Neural cell (in vitro differentiated cells): ENCODE data around the gene ZNF784. TPM values are rescaled to one million over a fixed set of nuclear protein-coding genes. Genes with fewer than 3 reads are reported as not detected.

ENCODE experiments used
- H2AFZ ChIP-seq: fragments of 200-600, 300-800 bp; sonication (generic), shearing (Covaris generic); 2 replicates; pipeline ENCODE4 v1.6.0; 2014; ENCODE audit warnings: low read depth, mild to moderate bottlenecking, antibody characterized with exemption, low read length, moderate library complexity
- H3F3A ChIP-seq: fragments of 200-600 bp; shearing (Covaris generic); 2 replicates; pipeline ENCODE4 v1.6.1; 2016; ENCODE audit warnings: mild to moderate bottlenecking, moderate library complexity, mixed read lengths, antibody characterized with exemption, low read length; ENCODE audit not compliant: insufficient read depth, poor library complexity, severe bottlenecking
- H3K27ac ChIP-seq: fragments of 200-600, 300-800 bp; sonication (generic), shearing (Covaris generic); 2 replicates; pipeline ENCODE4 v1.5.1; 2014; ENCODE audit warnings: mild to moderate bottlenecking, low read length, moderate library complexity
- H3K27me3 ChIP-seq: fragments of 300-800, 200-600 bp; sonication (generic), shearing (Covaris generic); 2 replicates; pipeline ENCODE4 v1.6.0; 2014; ENCODE audit warnings: mild to moderate bottlenecking, low read depth, low read length, moderate library complexity; ENCODE audit not compliant: insufficient read depth
- H3K36me3 ChIP-seq: fragments of 300-800, 200-600 bp; sonication (generic), shearing (Covaris generic); 2 replicates; pipeline ENCODE4 v1.5.1; 2014; ENCODE audit warnings: mild to moderate bottlenecking, antibody characterized with exemption, low read length, moderate library complexity; ENCODE audit not compliant: insufficient read depth
- H3K4me2 ChIP-seq: fragments of 300-800, 200-600 bp; sonication (generic), shearing (Covaris generic); 2 replicates; pipeline ENCODE4 v1.6.0; 2014; ENCODE audit warnings: mild to moderate bottlenecking, low read length
- H3K4me3 ChIP-seq: fragments of 300-800, 200-600 bp; sonication (generic), shearing (Covaris generic); 2 replicates; pipeline ENCODE4 v1.5.1; 2014; ENCODE audit warnings: mild to moderate bottlenecking, low read length, moderate library complexity
- H3K79me2 ChIP-seq: fragments of 200-600 bp; shearing (Covaris generic); replicated peaks from 2 replicates; pipeline ENCODE4 v1.6.0; 2014; ENCODE audit warnings: mild to moderate bottlenecking, low read length, moderate library complexity; ENCODE audit not compliant: insufficient read depth
- H3K9ac ChIP-seq: fragments of 300-800, 200-600 bp; sonication (generic), shearing (Covaris generic); 2 replicates; pipeline ENCODE4 v1.6.1; 2016; ENCODE audit warnings: mild to moderate bottlenecking, low read length, mixed read lengths
- H3K9me2 ChIP-seq: fragments of 200-600 bp; shearing (Covaris generic); 2 replicates; pipeline ENCODE4 v1.6.1; 2016; ENCODE audit warnings: mild to moderate bottlenecking, low read length, mixed read lengths; ENCODE audit not compliant: insufficient read depth
- H3K9me3 ChIP-seq: fragments of 200-600, 300-800 bp; sonication (generic), shearing (Covaris generic); 2 replicates; pipeline ENCODE4 v1.6.1; 2016; ENCODE audit warnings: mild to moderate bottlenecking, mixed run types, low read length, moderate library complexity, mixed read lengths
- H4K20me1 ChIP-seq: fragments of 200-600 bp; shearing (Covaris generic); 2 replicates; pipeline ENCODE4 v1.6.1; 2016; ENCODE audit warnings: mild to moderate bottlenecking, mixed run types; ENCODE audit not compliant: insufficient read depth
- EP300 ChIP-seq: fragments of 450-650 bp; conservative IDR thresholded peaks from 2 replicates; pipeline ENCODE4 v1.6.1; 2014; ENCODE audit warnings: antibody characterized with exemption, mild to moderate bottlenecking, moderate library complexity; ENCODE audit not compliant: poor library complexity, severe bottlenecking
- EZH2 ChIP-seq: fragments of 200-600, 300-800 bp; shearing (Covaris generic), sonication (generic); IDR thresholded peaks from 2 replicates; pipeline ENCODE4 v1.6.1; 2014; ENCODE audit warnings: antibody characterized with exemption, low read length, borderline replicate concordance, mild to moderate bottlenecking; ENCODE audit not compliant: insufficient read depth, poor library complexity, severe bottlenecking
- MXI1 ChIP-seq: fragments of 450-650 bp; conservative IDR thresholded peaks from 2 replicates; pipeline ENCODE4 v1.6.1; 2014; ENCODE audit warnings: antibody characterized with exemption, mild to moderate bottlenecking; ENCODE audit not compliant: poor library complexity, severe bottlenecking
- RAD21 ChIP-seq: fragments of 450-650 bp; conservative IDR thresholded peaks from 2 replicates; pipeline ENCODE4 v1.6.1; 2014; ENCODE audit warnings: antibody characterized with exemption, mild to moderate bottlenecking, moderate library complexity
- SMC3 ChIP-seq: fragments of 450-650 bp; conservative IDR thresholded peaks from 2 replicates; pipeline ENCODE4 v1.6.1; 2014; ENCODE audit warnings: antibody characterized with exemption, mild to moderate bottlenecking, moderate library complexity; ENCODE audit not compliant: poor library complexity
- TAF1 ChIP-seq: IDR thresholded peaks from 2 replicates; pipeline ENCODE4 v1.6.1; 2012; ENCODE audit warnings: low read depth
- polyA plus RNA-seq: library from polyadenylated mRNA; depleted of rRNA; stranded (reverse); fragments of >200 nt; gene quantifications from 2 replicates; pipeline ENCODE4 v1.2.3, GENCODE V29; 2014
- TF ChIP-seq, protein P1 (sequence below): IDR thresholded peaks from 2 replicates; pipeline ENCODE4 v1.6.1; 2012; ENCODE audit warnings: borderline replicate concordance

ZNF784 gene
- polyA plus RNA-seq, 1 donor from 2014 or later = 10.3 TPM

- H3F3A ChIP-seq = no peaks in the 10 kb centered on the region
- H3K27ac ChIP-seq = no peak overlapping the region
- no peak overlapping the region for H3K4me2 ChIP-seq
- H3K36me3 ChIP-seq = no peaks in the 10 kb centered on the region
- H2AFZ ChIP-seq = no peak overlapping the region
- no peaks in the 10 kb centered on the region for H3K9me3 ChIP-seq
- no peak overlapping the region for H3K4me3 ChIP-seq
- H3K9me2 ChIP-seq = no peaks in the 10 kb centered on the region
- no peaks in the 10 kb centered on the region for H3K79me2 ChIP-seq
- H3K9ac ChIP-seq = no peak overlapping the region
- TF ChIP-seq EZH2 (no peak), RAD21 (no peak), EP300 (no peak), MXI1 (no peak), TAF1 (no peak), SMC3 (no peak)
- TF ChIP-seq, protein P1, sequence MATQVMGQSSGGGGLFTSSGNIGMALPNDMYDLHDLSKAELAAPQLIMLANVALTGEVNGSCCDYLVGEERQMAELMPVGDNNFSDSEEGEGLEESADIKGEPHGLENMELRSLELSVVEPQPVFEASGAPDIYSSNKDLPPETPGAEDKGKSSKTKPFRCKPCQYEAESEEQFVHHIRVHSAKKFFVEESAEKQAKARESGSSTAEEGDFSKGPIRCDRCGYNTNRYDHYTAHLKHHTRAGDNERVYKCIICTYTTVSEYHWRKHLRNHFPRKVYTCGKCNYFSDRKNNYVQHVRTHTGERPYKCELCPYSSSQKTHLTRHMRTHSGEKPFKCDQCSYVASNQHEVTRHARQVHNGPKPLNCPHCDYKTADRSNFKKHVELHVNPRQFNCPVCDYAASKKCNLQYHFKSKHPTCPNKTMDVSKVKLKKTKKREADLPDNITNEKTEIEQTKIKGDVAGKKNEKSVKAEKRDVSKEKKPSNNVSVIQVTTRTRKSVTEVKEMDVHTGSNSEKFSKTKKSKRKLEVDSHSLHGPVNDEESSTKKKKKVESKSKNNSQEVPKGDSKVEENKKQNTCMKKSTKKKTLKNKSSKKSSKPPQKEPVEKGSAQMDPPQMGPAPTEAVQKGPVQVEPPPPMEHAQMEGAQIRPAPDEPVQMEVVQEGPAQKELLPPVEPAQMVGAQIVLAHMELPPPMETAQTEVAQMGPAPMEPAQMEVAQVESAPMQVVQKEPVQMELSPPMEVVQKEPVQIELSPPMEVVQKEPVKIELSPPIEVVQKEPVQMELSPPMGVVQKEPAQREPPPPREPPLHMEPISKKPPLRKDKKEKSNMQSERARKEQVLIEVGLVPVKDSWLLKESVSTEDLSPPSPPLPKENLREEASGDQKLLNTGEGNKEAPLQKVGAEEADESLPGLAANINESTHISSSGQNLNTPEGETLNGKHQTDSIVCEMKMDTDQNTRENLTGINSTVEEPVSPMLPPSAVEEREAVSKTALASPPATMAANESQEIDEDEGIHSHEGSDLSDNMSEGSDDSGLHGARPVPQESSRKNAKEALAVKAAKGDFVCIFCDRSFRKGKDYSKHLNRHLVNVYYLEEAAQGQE = no peak
- H3K27me3 ChIP-seq = no peaks in the 10 kb centered on the region
- no peaks in the 10 kb centered on the region for H4K20me1 ChIP-seq
Measured at GRCh38 chr19:55615543-55616394, 8.6 kb downstream of the ZNF784 start.

DNA sequence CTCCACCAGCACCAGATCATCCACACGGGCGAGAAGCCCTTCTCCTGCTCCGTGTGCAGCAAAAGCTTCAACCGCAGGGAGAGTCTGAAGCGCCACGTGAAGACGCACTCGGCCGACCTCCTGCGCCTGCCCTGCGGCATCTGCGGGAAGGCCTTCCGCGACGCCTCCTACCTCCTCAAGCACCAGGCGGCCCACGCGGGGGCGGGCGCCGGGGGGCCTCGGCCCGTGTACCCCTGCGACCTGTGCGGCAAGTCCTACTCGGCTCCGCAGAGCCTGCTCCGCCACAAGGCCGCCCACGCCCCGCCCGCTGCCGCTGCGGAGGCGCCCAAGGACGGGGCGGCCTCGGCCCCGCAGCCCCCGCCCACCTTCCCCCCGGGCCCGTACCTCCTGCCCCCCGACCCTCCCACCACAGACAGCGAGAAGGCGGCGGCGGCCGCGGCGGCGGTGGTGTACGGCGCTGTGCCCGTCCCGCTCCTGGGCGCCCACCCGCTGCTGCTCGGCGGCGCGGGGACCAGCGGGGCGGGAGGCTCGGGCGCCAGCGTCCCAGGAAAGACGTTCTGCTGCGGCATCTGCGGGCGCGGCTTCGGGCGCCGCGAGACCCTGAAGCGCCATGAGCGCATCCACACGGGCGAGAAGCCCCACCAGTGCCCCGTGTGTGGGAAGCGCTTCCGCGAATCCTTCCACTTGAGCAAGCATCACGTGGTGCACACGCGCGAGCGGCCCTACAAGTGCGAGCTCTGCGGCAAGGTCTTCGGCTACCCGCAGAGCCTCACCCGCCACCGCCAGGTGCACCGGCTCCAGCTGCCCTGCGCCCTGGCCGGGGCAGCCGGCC lies 9.4 kb downstream of the ZNF784 start:
- Histone ChIP-seq H3K36me3 (peaks cover under 1% of the 10 kb centered on the region), H3K4me2 (no peak overlapping the region), H3K27me3 (no peaks in the 10 kb centered on the region), H3K9ac (no peak overlapping the region), H3K9me2 (no peaks in the 10 kb centered on the region), H3K9me3 (no peaks in the 10 kb centered on the region), H3K4me3 (no peak overlapping the region), H4K20me1 (no peaks in the 10 kb centered on the region), H2AFZ (no peak overlapping the region), H3K27ac (no peak overlapping the region), H3F3A (no peaks in the 10 kb centered on the region), H3K79me2 (no peaks in the 10 kb centered on the region)
- TF ChIP-seq EZH2 (no peak), EP300 (no peak)
